HPDE6-E6E7 (cell line): ENCODE data around the gene EIF4E2.

Source experiments
- DNase-seq: peaks from one replicate; pipeline ENCODE4 v3.0.0; 2011; ENCODE audit warnings: missing footprints; ENCODE audit errors: extremely low spot score

The EIF4E2 gene

GRCh38 chr2:232597362-232598079 is 47.0 kb downstream of the EIF4E2 start:
- DNase-seq = no peak

- no peak for DNase-seq
Observed at GRCh38 chr2:232598293-232598692, 47.8 kb downstream of the EIF4E2 start.

- DNase-seq = no peak
Observed at GRCh38 chr2:232600053-232600773, 49.7 kb downstream of the EIF4E2 start.

GRCh38 chr2:232603283-232603682 is 52.8 kb downstream of the EIF4E2 start:
- no peak for DNase-seq

GRCh38 chr2:232604535-232604934 is 54.0 kb downstream of the EIF4E2 start:
- no peak for DNase-seq

GRCh38 chr2:232607011-232607410 is 56.5 kb downstream of the EIF4E2 start:
- no peak for DNase-seq

- no peak for DNase-seq
Observed at GRCh38 chr2:232609607-232610006, 59.1 kb downstream of the EIF4E2 start.

GRCh38 chr2:232610081-232610480 is 59.6 kb downstream of the EIF4E2 start:
- no peak for DNase-seq

- DNase-seq = no peak
Observed at GRCh38 chr2:232611061-232611460, 60.6 kb downstream of the EIF4E2 start.

- peak; percentile 72 for DNase-seq
Observed at GRCh38 chr2:232611559-232612218, 61.2 kb downstream of the EIF4E2 start.

GRCh38 chr2:232613538-232614134 is 63.1 kb downstream of the EIF4E2 start:
- DNase-seq = no peak

GRCh38 chr2:232615339-232615738 is 64.8 kb downstream of the EIF4E2 start:
- DNase-seq = no peak
